HG03039 (cell line): ENCODE measurements around the gene GPR162.

Experiments
- ATAC-seq: cut with Tn5 transposase; IDR thresholded peaks from one replicate; pipeline ENCODE4 v1.9.1; 2021; ENCODE audit warnings: mild to moderate bottlenecking, moderate library complexity; ENCODE audit not compliant: unreplicated experiment

The GPR162 gene

GRCh38 chr12:6820166-6820565 lies 1.5 kb upstream of the GPR162 start:
- no peak for ATAC-seq

DNA sequence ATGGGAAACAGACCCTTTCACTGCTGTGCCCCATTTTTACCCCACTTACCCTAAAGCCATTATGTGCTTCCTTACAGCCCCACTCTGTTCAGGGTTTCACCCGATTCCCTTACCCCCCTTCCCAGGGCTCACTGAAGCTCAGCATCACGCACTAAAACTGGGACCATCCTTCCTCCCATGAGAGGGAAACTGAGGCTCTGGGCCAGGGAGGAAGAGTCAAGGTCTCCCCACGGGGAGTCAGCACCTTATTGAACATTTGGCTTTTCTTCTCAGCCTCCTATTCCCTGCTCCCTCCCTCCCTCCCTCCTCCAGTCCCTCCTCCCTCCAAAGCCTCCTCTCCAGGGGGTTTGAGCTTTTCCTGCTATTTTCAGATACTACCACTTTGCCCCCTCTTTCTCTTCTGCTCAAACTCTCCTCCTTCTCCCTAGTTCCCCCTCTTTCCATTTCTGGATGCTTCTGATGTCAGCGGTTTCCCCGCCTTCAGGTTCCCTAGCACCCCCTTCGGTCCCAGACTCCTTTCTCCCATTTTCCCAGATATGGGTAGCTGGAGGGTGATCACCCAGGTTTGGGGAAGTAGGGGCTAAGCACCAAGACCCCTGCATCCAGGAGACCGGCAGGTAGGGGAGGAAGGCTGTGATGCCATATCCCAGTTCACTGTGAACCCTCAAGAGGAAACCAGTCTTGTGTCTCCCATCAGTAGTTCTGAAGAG lies 960 bp downstream of the GPR162 start:
- no peak for ATAC-seq

GRCh38 chr12:6823182-6824084 lies 1.8 kb downstream of the GPR162 start:
- ATAC-seq, result no peak

DNA sequence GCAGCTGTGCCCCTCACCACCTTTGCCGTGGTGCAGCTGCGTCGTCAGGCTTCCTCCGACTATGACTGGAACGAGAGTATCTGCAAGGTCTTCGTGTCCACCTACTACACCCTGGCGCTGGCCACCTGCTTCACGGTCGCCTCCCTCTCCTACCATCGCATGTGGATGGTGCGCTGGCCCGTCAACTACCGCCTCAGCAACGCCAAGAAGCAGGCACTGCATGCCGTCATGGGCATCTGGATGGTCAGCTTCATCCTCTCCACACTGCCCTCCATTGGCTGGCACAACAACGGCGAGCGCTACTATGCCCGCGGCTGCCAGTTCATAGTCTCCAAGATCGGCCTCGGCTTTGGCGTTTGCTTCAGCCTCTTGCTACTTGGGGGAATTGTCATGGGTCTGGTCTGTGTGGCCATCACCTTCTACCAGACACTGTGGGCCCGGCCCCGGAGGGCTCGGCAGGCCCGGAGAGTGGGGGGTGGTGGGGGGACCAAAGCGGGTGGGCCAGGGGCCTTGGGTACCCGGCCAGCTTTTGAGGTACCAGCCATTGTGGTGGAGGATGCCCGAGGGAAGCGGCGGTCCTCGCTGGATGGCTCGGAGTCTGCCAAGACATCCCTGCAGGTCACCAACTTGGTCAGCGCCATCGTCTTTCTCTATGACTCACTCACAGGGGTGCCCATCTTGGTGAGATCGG lies 2.6 kb downstream of the GPR162 start:
- ATAC-seq, result no peak

- ATAC-seq, result no peak
These were observed 3.3 kb downstream of the GPR162 start for GRCh38 chr12:6824901-6825381.

DNA sequence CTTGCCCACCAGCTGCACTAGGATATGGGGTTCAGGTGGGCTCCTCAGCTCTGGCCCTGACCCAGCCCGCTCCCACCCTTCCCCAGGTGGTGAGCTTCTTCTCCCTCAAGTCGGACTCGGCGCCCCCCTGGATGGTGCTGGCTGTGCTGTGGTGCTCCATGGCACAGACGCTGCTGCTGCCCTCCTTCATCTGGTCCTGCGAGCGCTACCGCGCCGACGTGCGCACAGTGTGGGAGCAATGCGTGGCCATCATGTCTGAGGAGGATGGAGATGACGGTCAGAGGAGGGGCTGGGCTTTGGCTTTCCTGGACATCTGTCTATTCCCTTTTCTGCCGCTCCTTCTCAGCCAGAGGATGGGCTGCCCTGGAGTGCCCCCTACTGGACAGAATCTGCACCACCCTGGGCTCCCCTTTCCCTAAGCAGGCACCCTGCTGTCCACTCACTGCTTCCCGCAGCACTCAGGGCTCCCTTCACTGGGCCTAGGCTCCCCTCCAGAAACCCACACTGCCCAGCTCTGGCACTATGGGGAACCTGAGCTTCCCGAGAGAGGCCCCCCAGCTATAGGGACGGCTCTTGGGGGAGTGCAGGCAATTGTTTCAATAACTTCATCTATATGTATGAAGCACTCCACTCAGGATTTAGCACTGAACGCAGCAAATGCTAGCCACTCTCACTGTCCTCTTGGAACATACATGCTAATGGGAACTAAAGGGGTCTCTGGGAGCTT lies 3.9 kb downstream of the GPR162 start:
- ATAC-seq, result no peak

DNA sequence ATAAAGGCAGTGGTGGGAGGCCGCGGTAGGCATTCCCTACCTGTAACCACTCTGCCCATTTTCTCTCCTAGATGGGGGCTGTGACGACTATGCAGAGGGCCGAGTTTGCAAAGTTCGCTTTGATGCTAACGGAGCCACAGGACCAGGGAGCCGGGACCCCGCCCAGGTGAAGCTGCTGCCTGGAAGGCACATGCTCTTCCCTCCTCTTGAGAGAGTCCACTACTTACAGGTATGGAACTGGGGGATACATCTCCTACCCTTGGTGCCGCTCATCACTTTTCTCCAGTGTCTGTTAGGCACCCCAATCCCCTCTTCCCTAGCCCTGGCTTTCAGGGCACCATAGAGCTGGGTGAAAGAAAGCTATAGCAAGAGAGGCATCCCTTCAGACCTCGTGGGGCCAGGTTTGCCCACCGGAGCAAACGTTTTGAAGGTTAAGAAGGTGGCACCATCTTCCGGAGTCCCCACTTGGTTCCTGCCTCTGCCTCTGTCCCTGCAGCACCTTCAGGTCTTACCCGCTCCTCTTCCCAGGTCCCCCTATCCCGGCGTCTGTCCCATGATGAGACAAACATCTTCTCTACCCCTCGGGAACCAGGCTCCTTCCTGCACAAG lies 4.6 kb downstream of the GPR162 start:
- no peak for ATAC-seq

DNA sequence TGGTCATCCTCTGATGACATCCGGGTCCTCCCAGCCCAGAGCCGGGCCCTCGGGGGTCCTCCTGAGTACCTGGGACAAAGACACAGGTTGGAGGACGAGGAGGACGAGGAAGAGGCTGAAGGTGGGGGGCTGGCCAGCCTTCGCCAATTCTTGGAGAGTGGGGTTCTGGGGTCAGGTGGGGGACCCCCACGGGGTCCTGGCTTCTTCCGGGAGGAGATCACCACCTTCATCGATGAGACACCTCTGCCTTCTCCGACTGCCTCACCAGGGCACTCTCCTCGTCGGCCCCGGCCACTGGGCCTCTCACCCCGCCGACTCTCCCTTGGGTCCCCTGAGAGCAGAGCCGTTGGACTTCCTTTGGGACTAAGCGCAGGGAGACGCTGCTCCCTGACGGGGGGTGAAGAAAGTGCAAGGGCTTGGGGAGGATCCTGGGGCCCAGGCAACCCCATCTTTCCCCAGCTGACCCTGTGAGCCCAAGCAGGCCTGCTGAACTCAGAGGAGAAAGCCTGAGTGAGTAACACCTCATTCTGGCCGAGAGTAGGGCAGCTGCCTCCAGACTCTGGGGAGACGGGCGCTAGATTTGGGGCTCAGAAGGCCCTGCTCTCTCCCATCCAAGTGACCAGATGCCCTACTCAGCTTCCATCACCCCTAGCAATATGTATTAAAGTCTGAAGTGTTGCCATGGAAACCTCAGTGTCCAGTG lies 5.3 kb downstream of the GPR162 start:
- no peak for ATAC-seq

GRCh38 chr12:6827437-6827911 lies 5.9 kb downstream of the GPR162 start:
- ATAC-seq, result no peak

- ATAC-seq, result no peak
These were observed 6.6 kb downstream of the GPR162 start, which contains the start of gene P3H3 for GRCh38 chr12:6827982-6828780. TSS of gene P3H3 (plus strand) at chr12:6828407. CDS start at chr12:6828441, 34 bp downstream.

GRCh38 chr12:6828781-6829535 lies 7.3 kb downstream of the GPR162 start:
- ATAC-seq, result no peak

GRCh38 chr12:6829536-6830220 lies 8.1 kb downstream of the GPR162 start:
- no peak for ATAC-seq

DNA sequence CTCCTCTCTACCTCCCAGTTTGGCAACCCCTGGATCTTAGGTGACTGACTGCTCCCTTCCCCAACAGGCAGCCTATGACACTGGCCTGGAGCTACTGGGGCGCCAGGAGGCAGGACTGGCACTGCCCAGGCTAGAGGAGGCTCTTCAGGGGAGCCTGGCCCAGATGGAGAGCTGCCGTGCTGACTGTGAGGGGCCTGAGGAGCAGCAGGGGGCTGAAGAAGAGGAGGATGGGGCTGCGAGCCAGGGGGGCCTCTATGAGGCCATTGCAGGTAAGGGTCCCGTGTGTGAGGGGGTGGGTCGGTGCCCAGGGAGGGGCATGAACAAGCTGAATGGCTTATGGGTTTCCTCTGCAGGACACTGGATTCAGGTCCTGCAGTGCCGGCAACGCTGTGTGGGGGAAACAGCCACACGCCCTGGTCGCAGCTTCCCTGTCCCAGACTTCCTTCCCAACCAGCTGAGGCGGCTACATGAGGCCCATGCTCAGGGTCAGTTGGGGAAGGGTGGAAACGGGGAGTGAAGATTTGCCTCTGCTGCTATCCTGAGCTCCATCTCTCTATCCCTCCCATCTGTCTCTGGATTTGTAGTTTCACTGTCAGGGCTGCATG lies 8.8 kb downstream of the GPR162 start:
- no peak for ATAC-seq

GRCh38 chr12:6830999-6831398 lies 9.4 kb downstream of the GPR162 start:
- no peak for ATAC-seq

DNA sequence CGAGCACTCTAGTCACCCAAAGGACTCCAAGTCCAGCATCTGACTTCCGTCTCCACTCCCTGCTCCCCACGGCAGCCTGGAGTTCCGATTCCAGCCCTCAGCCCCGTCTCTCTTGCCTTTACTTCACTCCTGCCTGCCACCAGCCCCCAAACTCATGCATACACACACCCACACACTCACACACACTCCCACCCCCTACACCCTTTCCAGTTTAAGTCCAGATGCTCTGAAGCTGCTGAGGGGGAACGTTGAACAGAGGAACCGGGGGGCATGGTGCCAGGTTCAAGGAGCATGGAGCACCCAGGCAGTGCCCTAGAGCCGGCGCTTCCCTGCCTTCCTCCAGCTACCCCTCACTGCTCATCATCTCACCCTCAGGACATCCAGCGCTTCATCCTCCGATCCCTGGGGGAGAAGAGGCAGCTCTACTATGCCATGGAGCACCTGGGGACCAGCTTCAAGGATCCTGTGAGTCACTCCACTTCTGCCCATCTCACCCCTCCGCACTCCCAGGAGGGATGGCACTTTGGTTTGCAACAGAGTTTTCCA lies 9.9 kb downstream of the GPR162 start:
- ATAC-seq, result no peak

DNA sequence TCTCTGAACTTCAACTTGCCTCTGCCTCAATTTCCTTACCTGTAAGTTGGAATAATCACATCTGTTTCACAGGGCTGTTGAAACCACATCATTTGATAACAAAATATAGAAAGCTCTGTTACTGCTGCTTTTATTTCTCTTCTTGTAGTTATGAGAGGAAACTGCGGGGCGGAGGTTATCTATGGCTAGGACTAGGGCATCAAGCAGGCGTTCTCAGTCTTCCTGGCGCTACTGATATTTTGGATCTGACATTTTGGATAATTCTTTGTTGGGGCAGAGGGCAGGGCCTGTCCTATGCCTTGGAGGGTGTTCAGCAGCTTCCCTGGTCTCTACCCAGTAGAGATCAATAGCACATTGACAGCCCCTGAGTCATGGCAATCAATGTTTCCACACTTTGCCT lies 10.5 kb downstream of the GPR162 start:
- ATAC-seq, result no peak
